K562 (cell line): ENCODE data around the gene BAD. TPM values are rescaled to one million over a fixed set of nuclear protein-coding genes. Genes with fewer than 3 reads are reported as not detected.

Source experiments
- BCOR ChIP-seq: fragments of 450-650 bp; IDR thresholded peaks from 2 replicates; pipeline ENCODE4 v1.6.1; 2016
- EGR1 ChIP-seq: fragments of 450-650 bp; conservative IDR thresholded peaks from 2 replicates; pipeline ENCODE4 v1.6.1; 2017; ENCODE audit warnings: mild to moderate bottlenecking
- HMG20A ChIP-seq: fragments of 450-650 bp; formaldehyde crosslinking; conservative IDR thresholded peaks from 2 replicates; pipeline ENCODE4 v1.4.0; 2020; ENCODE audit warnings: mild to moderate bottlenecking, mixed read lengths
- MTA2 ChIP-seq: fragments of 450-650 bp; IDR thresholded peaks from 2 replicates; pipeline ENCODE4 v1.6.1; 2016; ENCODE audit warnings: low read depth
- RNF219 ChIP-seq: fragments of 250-450 bp; sonication (Bioruptor Pico); IDR thresholded peaks from 2 replicates; pipeline ENCODE4 v1.5.0; 2022; ENCODE audit warnings: mild to moderate bottlenecking
- SAFB2 ChIP-seq: fragments of 200-400 bp; formaldehyde crosslinking; IDR thresholded peaks from 2 replicates; pipeline ENCODE4 v1.6.1; 2018; ENCODE audit warnings: borderline replicate concordance, low read length, low read depth, moderate library complexity; ENCODE audit not compliant: severe bottlenecking
- TEAD1 ChIP-seq, 2 experiments: fragments of 450-650 bp in 1 of 2; sonication (generic) in 1 of 2; formaldehyde crosslinking; IDR thresholded peaks; 2 replicates each; pipeline versions ENCODE4 v1.4.0 to v1.8.0; 2020 to 2022; ENCODE audit warnings: mild to moderate bottlenecking in 2 of 2, missing genetic modification reagents in 1 of 2
- VEZF1 ChIP-seq: fragments of 200-800 bp; sonication (Bioruptor generic); IDR thresholded peaks from 2 replicates; pipeline ENCODE4 v1.6.1; 2017; ENCODE audit warnings: missing genetic modification characterization, missing compliant biosample characterization
- ZBTB8A ChIP-seq: fragments of 450-650 bp; IDR thresholded peaks from 2 replicates; pipeline ENCODE4 v1.6.1; 2018; ENCODE audit warnings: mild to moderate bottlenecking, moderate library complexity; ENCODE audit not compliant: partially characterized antibody
- ZNF408 ChIP-seq: fragments of 250-450 bp; sonication (Bioruptor Pico); IDR thresholded peaks from 2 replicates; pipeline ENCODE4 v1.4.0; 2020; ENCODE audit warnings: low read depth, mild to moderate bottlenecking, moderate library complexity
- polyA plus RNA-seq, 8 experiments: library from polyadenylated mRNA; depleted of rRNA in 4 of 8; stranded (reverse) in 5 of 8; unstranded in 3 of 8; fragments of >200 nt; fragmentation: Nextera tagmentation in 2 of 8; fragmentation: Illumina TruSeq in 1 of 8; extraction: Ambion mirVana in 2 of 8; extraction: Trizol in 1 of 8; gene quantifications; 2 replicates each; pipeline versions ENCODE4 v1.2.1 to v1.2.3, GENCODE V29; 2011 to 2014; ENCODE audit warnings: inconsistent platforms in 1 of 8, missing spikeins in 1 of 8
- total RNA-seq, 7 experiments: library from RNA; depleted of rRNA in 6 of 7; stranded (reverse); fragments of >200 nt in 6 of 7; fragmentation: Illumina TruSeq in 2 of 7; extraction: Trizol in 2 of 7; gene quantifications; 2 replicates each; pipeline versions ENCODE4 v1.2.1 to v1.2.3, GENCODE V29; 2011 to 2021; ENCODE audit warnings: low replicate concordance in 1 of 7

The BAD gene
- total and polyA plus RNA-seq, 9 of the 15 experiments (the other 6 are each of a cell fraction or from before 2014, with no cell fraction given) = 0.61 to 45.6 (median 11.8) TPM

- TF ChIP-seq VEZF1 (CRISPR knock-in tag) (peak; percentile 79), MTA2 (no peak), SAFB2 (no peak), ZNF408 (CRISPR knock-in tag) (no peak), RNF219 (CRISPR knock-in tag) (no peak), EGR1 (0 out of 2 replicates have a peak, but pooled peaks have one; percentile 4), BCOR (no peak), ZBTB8A (no peak), TEAD1 (CRISPR knock-in tag; IDR thresholded peaks at IDR 0.05) (no peak), HMG20A (CRISPR knock-in tag) (no peak)
Observed at GRCh38 chr11:64234647-64235379, 49.7 kb downstream of the BAD start (continued).
